Fibroblast of skin of right biceps (primary cell): Measurements from ENCODE around the gene STARD10.

Source experiments
- DNase-seq: peaks from one replicate; pipeline ENCODE4 v3.0.0-alpha.2; 2013

Gene STARD10

GRCh38 chr11:72742513-72743320, 51.1 kb downstream of the STARD10 start:
- no peak for DNase-seq

- no peak for DNase-seq
These were observed 51.9 kb downstream of the STARD10 start for GRCh38 chr11:72741849-72742512.

GRCh38 chr11:72741429-72741833, 52.4 kb downstream of the STARD10 start:
- no peak for DNase-seq

DNA sequence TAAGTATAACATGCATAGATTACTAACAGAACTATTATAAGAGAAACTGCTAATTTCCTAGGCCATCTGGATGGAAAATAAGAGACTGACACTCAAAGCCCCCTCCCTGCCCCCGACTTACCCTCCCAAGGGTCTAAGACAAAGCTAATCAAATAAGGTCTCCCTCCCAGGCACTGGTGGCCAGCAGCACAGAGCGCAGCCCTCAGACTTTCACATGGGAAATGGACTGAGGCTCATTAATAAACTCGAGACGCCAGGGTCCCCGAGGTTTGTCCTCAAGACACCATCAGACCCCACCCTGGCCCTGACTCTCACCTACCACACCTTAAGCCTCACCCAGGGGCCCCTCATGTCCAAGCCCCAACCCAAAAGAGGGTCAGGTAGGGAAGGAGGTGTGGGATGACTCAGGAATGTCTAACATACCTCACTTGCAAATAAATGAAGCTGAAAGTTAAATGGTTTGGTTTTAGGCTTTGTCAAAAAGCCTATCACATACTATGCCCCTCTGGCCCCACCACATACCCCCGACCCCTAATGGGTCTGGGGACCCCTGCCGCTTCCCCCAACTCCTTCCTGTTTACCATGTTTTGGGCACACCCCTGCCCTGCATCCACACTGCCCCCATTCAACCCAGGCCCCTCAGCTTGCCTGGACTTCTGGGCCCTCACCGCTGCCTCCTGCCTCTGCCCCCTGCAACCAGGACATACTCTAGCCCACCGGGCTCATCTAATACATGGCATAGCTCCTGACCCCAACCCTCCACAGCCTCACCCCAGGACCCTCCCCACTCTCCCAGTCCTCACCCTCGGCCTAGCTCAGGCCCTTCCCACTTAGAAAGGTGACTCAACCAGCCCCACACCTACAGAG, 53.1 kb downstream of the STARD10 start:
- no peak for DNase-seq

GRCh38 chr11:72740060-72740424, 53.8 kb downstream of the STARD10 start:
- no peak for DNase-seq

GRCh38 chr11:72739240-72740059, 54.4 kb downstream of the STARD10 start:
- no peak for DNase-seq

GRCh38 chr11:72738199-72739141, 55.4 kb downstream of the STARD10 start:
- peak; percentile 33 for DNase-seq

- no peak for DNase-seq
These were observed 56.5 kb downstream of the STARD10 start for GRCh38 chr11:72737336-72737735.

GRCh38 chr11:72736452-72737069, 57.3 kb downstream of the STARD10 start:
- peak; percentile 73 for DNase-seq

- peak; percentile 51 for DNase-seq
These were observed 58.3 kb downstream of the STARD10 start for GRCh38 chr11:72735495-72736027.

- DNase-seq, result no peak
These were observed 61.5 kb downstream of the STARD10 start for GRCh38 chr11:72732329-72732728.

GRCh38 chr11:72730737-72731136, 63.1 kb downstream of the STARD10 start:
- DNase-seq, result no peak

DNA sequence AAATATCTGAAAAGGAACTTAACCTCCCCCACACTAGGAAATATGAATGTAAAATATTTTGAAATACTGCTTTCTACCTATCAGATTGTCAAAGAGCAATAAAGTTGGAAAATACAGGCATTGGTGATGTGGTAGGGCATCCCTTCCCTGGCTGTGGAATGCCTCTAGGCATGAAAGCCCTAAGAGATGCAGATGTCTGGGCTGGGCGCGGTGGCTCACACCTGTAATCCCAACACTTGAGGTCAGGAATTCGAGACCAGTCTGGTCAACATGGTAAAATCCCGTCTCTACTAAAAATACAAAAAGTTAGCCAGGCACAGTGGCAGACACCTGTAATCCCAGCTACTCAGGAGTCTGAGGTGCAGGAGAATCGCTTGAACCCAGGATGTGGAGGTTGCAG, 63.6 kb downstream of the STARD10 start:
- DNase-seq, result no peak

- DNase-seq, result no peak
These were observed 66.3 kb downstream of the STARD10 start for GRCh38 chr11:72727521-72727920.

DNA sequence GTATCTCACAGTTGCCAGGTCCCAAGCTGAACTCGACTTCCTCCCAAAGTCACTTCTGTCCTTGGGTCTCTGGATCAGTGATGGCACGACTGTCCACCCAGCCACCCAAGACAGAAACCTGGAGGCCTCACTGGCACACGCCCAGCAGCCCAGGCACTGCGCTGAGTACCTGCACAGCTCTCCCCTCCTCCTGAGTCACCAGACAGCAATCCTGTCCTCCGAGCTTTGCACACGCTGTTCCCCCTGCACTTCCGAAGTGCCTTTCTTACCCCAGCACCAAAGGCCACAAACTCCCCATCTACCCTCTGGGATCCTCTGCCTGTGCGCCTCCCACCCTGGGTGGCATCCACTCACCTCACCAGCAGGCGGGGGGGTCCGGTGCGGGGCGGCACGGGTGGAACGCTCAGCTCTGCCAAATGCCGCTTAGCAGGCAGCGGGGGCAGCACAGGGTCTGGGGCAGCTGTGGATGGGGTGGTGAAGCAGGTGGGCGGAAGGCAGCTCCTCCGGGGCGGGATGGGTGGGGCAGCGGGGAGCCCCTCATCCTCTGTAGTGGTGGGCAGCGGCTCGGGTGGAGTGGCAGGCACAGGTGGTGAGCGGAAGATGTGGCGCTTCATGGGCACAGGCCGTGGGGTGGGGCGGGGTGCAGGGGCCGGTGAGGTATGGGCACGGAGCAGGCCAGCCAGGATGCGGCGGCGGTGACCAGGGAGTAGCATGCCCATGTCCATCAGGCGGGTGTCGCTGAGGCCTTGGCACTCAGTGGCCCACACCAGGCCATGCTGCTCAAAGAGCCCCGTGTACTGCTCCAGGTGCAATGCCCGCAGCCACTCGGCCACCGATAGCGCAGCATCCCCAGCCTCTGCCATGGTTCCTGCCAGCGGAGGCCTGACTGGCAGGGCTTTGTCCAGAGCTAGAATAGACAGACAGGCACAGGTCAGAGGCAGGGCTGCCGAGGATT, 67.3 kb downstream of the STARD10 start:
- DNase-seq, result no peak

DNA sequence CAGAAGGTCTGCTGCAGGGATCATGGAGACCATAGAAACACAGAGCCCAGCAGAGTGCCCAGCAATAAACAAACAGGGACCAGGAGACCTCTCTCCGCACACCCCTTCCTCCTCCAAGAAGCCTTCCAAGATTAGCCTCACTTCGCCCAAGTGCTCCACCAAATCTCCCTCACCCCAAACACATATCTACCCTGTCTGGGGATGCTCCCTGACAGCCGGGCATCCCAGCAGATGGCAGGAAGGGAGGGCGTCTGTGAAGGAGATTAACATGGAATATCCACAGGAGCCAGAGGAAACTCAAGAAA, 68.2 kb downstream of the STARD10 start:
- DNase-seq, result no peak

DNA sequence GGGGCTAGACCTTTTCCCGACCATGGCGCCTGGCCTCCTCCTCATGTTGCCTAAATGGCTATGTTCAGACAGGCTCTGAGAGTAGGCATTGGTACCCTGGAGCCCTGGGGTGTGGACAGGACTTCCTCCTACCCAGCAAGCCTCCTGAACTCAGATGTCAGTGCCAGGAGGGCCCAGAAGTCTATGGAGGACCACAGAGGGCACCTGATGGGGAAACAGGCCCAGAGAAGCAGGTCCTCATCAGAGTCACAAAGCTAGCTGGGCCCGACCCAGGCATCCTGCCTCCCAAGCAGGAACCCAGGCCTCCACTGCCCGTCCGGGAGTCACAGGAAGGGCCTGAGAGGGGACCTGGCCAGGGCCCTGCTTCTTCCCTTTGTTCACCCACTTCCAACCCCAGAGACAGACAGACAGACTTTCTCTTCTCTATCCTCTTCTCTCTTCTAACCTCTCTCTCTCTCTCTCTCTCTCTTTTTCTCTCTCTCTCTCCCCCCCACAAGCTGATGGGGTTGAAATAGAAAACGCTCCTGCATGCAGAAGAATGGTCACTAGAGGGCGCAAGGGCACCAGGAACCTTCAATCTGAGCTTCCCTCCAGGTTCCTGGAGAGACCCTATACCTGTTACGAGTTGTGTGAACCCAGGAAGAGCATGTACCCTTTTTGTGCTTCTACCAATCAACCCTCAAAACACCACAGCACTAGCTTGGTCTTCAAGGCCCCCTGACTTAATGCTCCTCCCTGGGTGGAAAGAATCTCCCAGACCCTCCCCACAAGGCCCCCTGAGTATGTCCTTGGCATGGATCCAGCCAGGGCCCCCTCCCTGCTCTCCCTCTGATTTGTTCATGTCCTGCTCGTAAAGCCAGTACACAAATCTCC, 68.8 kb downstream of the STARD10 start:
- DNase-seq, result peak; percentile 78

DNA sequence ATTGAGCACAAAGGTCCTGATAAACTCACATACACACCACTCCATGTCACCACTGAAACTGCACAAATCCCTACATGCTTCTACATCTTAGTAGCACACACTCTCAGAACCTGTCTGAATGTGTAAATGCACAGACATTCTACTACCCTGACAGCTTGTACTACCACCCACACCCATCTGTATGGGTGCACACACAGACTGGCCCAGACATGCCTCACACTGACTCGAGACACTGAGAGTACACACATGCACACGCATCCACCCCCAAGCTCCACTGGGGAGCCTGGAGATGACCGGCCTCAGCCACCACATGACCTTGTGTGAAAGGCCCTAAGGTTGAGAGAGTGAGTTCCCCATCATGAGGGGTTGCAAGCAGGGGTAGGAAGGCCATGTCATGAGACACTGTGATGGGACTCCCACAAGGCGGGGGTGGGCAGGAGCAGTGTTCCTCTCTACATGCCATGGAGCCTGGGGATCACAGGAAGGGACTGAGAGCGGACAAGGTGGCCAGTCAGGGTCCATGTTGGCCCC, 69.8 kb downstream of the STARD10 start:
- DNase-seq, result no peak
